C1 segment of cervical spinal cord (tissue), 14 donors: ENCODE results near the gene SDR42E1.
"Not testable (repeated sequence)": the region's sequence is repeated elsewhere in the genome, so short reads cannot be mapped to it uniquely, and the experiment has no call there.

Experiments used
- DNase-seq, 14 donors: peaks; one replicate each; lab custom pipeline; 2025; lab: John Stamatoyannopoulos, UW

SDR42E1 gene

GRCh38 chr16:82037251-82037650, 26.0 kb upstream of the SDR42E1 start:
- DNase-seq = no peak

GRCh38 chr16:82034981-82035612, 23.8 kb upstream of the SDR42E1 start, which contains the start of gene HSD17B2:
Gene HSD17B2, plus strand, starts transcription at chr16:82035253. Its CDS starts 172 bp downstream, at chr16:82035425.
- DNase-seq = no peak

- no peak for DNase-seq
These were observed 22.5 kb upstream of the SDR42E1 start for GRCh38 chr16:82033683-82034300.

- no peak for DNase-seq
These were observed 21.7 kb upstream of the SDR42E1 start for GRCh38 chr16:82033006-82033405.

DNA sequence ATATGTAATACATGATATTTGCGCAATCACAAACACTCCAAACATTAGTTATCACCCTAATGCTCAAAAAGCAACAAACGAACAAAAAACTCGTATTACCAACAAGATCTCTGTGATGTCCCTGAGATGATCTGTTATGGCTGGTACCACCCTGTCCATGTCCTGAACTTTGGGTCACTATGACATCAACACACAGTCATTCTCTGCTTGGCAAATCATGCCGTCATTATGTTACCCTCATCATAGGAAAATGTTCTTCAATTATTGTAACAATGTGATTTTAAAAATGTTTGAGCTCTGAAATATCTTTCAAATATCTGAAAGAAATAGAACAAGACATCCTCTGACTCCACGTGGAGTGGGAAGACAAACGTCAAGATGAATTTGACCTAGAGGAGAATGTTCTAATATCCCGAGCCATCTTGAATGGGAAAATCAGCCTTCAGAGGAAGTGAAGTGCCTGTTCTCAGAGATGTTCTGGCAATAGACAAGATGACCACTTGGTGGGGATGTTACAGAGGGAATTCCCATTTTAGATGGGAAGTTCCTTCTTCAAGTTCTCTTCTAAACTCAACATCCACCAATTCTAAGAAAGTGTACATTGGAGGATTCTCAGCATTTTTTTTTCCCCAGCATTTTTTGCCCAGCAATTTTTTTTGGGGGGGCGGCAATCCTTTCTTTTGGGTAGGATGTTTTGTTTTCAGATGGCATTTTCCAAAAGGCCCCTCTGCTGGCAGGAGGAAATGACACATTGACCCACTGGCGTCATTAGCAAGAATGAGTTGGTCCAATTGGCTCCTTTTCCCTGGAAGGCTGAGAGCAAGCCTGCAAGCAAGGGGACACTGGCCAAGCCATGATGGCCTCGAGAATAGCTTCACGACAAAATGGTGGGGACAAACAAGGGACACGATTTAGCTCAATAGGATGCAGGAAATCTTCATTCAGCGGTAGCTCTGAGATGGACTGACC, 20.1 kb upstream of the SDR42E1 start:
- peak in 1 of 14 donors; percentile 2 for DNase-seq

DNA sequence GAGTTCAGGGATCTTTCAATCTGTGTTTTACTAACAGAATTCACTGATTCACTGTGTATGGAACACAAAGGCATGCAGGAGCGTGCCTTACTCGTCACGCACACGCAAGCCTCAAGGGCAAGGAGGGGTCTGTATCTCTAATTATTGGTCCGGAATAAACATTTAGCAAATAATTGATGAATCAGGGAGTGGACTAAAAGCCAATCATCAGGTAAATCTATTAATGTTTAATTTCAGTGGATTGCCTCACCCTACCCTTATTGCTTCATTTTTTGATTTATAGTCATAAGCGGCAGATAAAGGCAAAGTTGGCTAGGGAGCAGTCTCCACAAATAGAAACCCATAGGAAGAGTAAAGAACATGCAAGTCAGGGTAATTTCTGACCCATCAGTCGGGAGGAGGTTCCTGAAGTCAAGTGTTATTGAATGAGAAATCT, 16.4 kb upstream of the SDR42E1 start:
- no peak for DNase-seq

GRCh38 chr16:82024883-82025282, 13.6 kb upstream of the SDR42E1 start:
- DNase-seq = no peak

DNA sequence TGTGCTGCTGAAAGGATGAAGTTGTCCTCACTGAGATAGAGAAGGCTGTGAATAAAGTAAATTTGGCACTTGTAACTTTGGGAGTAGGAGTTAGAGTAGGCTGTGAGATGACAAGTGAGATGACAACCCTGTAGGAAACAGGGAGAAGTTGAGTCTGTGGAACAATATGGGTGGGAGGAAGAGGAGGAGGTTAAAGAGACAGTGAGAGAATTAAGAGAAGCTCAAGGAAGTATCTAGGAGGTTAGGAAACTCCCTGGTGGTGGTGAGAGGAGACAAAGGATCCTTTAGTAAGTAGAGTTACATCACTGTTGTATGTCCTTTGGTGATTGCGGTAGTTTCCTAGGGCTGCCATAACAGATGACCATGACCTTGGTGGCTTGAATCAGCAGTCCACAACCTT, 13.0 kb upstream of the SDR42E1 start:
- DNase-seq = no peak

- no peak for DNase-seq
These were observed 11.9 kb upstream of the SDR42E1 start for GRCh38 chr16:82023206-82023605.

GRCh38 chr16:82020051-82020450, 8.8 kb upstream of the SDR42E1 start:
- no peak for DNase-seq

DNA sequence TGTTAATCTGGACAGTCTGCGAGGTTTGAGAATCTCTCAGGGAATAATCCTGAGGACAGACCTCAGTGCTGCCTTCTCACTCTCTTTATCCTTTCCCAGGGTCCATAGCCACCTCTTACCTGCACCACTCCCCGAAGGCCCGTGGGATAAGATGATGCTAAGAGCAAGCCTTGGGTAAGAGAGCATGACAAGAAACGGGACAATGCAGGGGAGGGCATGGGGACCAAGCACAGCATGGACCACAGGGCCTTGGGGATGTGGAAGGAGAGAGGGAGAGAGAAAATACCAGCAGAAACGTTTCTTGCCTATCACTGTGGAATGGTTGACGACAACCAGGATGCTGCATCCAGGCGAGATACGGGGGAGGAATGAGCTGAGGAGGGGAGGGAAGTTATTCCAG, 8.3 kb upstream of the SDR42E1 start:
- DNase-seq = no peak

DNA sequence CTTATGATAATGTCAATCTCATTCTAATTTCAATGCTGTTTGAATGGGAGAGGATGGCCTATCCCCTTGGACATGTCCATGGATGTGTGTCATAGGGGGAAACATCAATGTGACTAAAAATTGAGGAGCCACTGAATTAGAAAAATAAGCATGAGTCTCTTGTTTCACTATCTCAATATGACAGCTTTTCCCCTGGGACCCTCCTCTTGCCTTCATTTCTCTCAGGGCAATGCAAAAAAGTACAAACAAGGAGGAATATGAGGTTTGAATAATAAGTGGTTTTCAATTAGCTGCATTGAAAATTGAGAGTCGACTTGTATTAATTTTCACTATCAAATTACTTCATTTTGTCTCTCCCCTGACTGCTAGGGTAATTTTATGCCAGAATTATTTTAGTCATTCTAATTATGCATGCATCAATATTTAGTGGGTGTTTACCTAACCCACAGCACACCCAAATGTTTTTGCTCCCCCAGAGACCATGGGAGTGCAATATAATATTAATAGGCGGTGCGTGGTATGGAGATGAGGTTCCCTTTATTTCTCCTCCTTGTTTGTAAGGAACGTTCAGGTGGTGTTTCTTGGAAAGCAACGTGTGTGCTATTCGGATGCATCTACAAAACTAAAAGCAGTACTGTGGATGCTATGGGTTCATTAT, 6.8 kb upstream of the SDR42E1 start:
- DNase-seq = no peak

- DNase-seq = no peak
These were observed 5.7 kb upstream of the SDR42E1 start for GRCh38 chr16:82016964-82017363.

DNA sequence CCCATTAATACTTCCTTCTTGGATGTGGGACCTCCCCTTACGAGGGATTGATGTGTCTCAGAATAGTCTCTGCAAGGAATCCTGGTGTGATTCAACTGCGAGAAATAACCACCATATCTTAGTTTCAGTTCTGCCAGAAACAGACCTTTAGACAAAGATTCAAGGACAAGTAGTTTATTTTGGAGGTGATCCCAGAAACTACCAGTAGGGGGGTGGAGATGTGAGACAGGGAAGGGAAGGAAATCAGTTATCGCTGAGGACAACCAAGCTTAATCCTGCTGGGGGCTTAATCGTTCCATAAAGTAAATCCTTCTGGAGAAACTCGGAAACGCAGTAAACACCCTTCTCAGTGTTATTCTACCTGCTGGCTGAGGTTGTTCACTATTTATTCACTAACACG, 5.0 kb upstream of the SDR42E1 start:
- DNase-seq = no peak

GRCh38 chr16:82013139-82013538, 1.9 kb upstream of the SDR42E1 start:
- DNase-seq = no peak

- DNase-seq = no peak
These were observed 621 bp downstream of the SDR42E1 start for GRCh38 chr16:82010649-82011048.

GRCh38 chr16:82009789-82010188, 1.5 kb downstream of the SDR42E1 start:
- DNase-seq = not testable (repeated sequence)

GRCh38 chr16:82008957-82009592, 2.2 kb downstream of the SDR42E1 start:
- no peak for DNase-seq

GRCh38 chr16:82007189-82007588, 4.1 kb downstream of the SDR42E1 start:
- DNase-seq = no peak

DNA sequence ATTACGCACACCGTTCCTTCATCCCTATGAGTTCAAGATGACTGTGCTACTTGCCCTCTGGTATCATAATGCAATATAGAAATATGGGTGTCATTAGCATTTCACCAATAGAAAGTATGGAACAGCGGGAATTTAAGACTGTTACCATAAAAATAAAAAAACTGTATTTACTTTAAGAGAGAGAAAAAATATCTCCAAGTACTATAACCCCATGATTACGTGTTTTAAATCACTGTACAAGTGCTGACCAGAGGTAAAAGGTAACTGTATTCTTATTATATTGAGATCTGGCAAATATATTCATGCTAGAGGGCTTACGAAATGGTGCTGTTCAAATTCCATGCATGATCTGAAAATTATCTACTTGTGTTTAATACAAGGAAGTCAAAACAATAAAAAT, 5.2 kb downstream of the SDR42E1 start:
- DNase-seq = no peak
